ENCODE results near the gene MAP3K15.

MAP3K15 gene

GRCh38 chrX:19514791-19515614 is at the start of gene MAP3K15:
Gene MAP3K15, minus strand, starts transcription at chrX:19515508. Its CDS starts 247 bp downstream, at chrX:19515261.
- no peak for DNase-seq (ENCODE audit: low read depth)

- no peak for DNase-seq (ENCODE audit: low read depth)
Measured at GRCh38 chrX:19564606-19565005, 49.3 kb upstream of the MAP3K15 start.

GRCh38 chrX:19563746-19564145 is 48.4 kb upstream of the MAP3K15 start:
- DNase-seq (ENCODE audit: low read depth) = no peak

GRCh38 chrX:19563327-19563726 is 48.0 kb upstream of the MAP3K15 start:
- no peak for DNase-seq (ENCODE audit: low read depth)

- no peak for DNase-seq (ENCODE audit: low read depth)
Measured at GRCh38 chrX:19560611-19561010, 45.3 kb upstream of the MAP3K15 start.

- DNase-seq (ENCODE audit: low read depth) = no peak
Measured at GRCh38 chrX:19557822-19558221, 42.5 kb upstream of the MAP3K15 start.

- DNase-seq (ENCODE audit: low read depth) = no peak
Measured at GRCh38 chrX:19556202-19556601, 40.9 kb upstream of the MAP3K15 start.

- no peak for DNase-seq (ENCODE audit: low read depth)
Measured at GRCh38 chrX:19555683-19556082, 40.4 kb upstream of the MAP3K15 start.

GRCh38 chrX:19555236-19555635 is 39.9 kb upstream of the MAP3K15 start:
- DNase-seq (ENCODE audit: low read depth) = no peak

- DNase-seq (ENCODE audit: low read depth) = no peak
Measured at GRCh38 chrX:19554786-19555185, 39.5 kb upstream of the MAP3K15 start.

- DNase-seq (ENCODE audit: low read depth) = no peak
Measured at GRCh38 chrX:19552793-19553192, 37.5 kb upstream of the MAP3K15 start.

- DNase-seq (ENCODE audit: low read depth) = no peak
Measured at GRCh38 chrX:19549838-19550237, 34.5 kb upstream of the MAP3K15 start.

- DNase-seq (ENCODE audit: low read depth) = no peak
Measured at GRCh38 chrX:19548934-19549333, 33.6 kb upstream of the MAP3K15 start.

GRCh38 chrX:19548279-19548678 is 33.0 kb upstream of the MAP3K15 start:
- DNase-seq (ENCODE audit: low read depth) = no peak

- DNase-seq (ENCODE audit: low read depth) = no peak
Measured at GRCh38 chrX:19545651-19546050, 30.3 kb upstream of the MAP3K15 start.

- no peak for DNase-seq (ENCODE audit: low read depth)
Measured at GRCh38 chrX:19544693-19545305, 29.5 kb upstream of the MAP3K15 start.

GRCh38 chrX:19543951-19544381 is 28.7 kb upstream of the MAP3K15 start:
- no peak for DNase-seq (ENCODE audit: low read depth)

GRCh38 chrX:19543020-19543715 is 27.9 kb upstream of the MAP3K15 start:
- DNase-seq (ENCODE audit: low read depth) = no peak

- DNase-seq (ENCODE audit: low read depth) = no peak
Measured at GRCh38 chrX:19541931-19542330, 26.6 kb upstream of the MAP3K15 start.

- no peak for DNase-seq (ENCODE audit: low read depth)
Measured at GRCh38 chrX:19541196-19541595, 25.9 kb upstream of the MAP3K15 start.

GRCh38 chrX:19540076-19540475 is 24.8 kb upstream of the MAP3K15 start:
- no peak for DNase-seq (ENCODE audit: low read depth)

- DNase-seq (ENCODE audit: low read depth) = no peak
Measured at GRCh38 chrX:19539665-19540064, 24.4 kb upstream of the MAP3K15 start.

- no peak for DNase-seq (ENCODE audit: low read depth)
Measured at GRCh38 chrX:19535476-19535875, 20.2 kb upstream of the MAP3K15 start.

Data from stimulated activated CD8-positive, alpha-beta memory T cell treated with anti-CD3 and anti-CD28 coated beads, Interleukin-12 subunit alpha, Interleukin-12 subunit beta, amount 100 ng/mL, for 1 hour (primary cell).